ENCODE data around the gene GALNT10. TPM values are rescaled to one million over a fixed set of nuclear protein-coding genes. Genes with fewer than 3 reads are reported as not detected.

Gene GALNT10
- total and polyA plus RNA-seq, 10 of the 15 experiments (the other 5 are each of a cell fraction or from before 2014, with no cell fraction given) = 3.9 to 35.4 (median 15.5) TPM

- DNase-seq (ENCODE audit: low read depth, low spot score) (no peak), FAIRE-seq (no peak), ATAC-seq (no peak)
- intact Hi-C loops (cut with micrococcal nuclease; ENCODE audit: unreplicated experiment) = no loop called here
- CTCF ChIA-PET = no interaction called here
- Histone ChIP-seq H3K36me3 (ENCODE audit: control insufficient read depth in 2 of 2, insufficient read depth in 2 of 2, low read length in 1 of 2) (no peaks in the 10 kb centered on the region), H4K20me1 (ENCODE audit: control insufficient read depth, insufficient read depth) (no peaks in the 10 kb centered on the region), H3K4me2 (ENCODE audit: control insufficient read depth, insufficient read depth) (no peak overlapping the region), H3K4me1 (ENCODE audit: control insufficient read depth, insufficient read depth, low read length) (peaks cover 24% of the 10 kb centered on the region), H3K27me3 (replicated peaks in 1 of 2; ENCODE audit: control insufficient read depth in 2 of 2, insufficient read depth in 2 of 2, low read length in 1 of 2) (no peaks in the 10 kb centered on the region), H3K79me2 (ENCODE audit: control insufficient read depth, insufficient read depth, low read length) (no peaks in the 10 kb centered on the region), H3K9ac (ENCODE audit: control insufficient read depth, insufficient read depth, low read length) (no peak overlapping the region), H3K27ac (ENCODE audit: control insufficient read depth, insufficient read depth) (no peak overlapping the region), H3K4me3 (no peak overlapping the region), H3K9me3 (replicated peaks; ENCODE audit: control insufficient read depth, insufficient read depth, low read length) (no peaks in the 10 kb centered on the region), H2AFZ (ENCODE audit: control insufficient read depth, low read depth, low read length) (no peak overlapping the region)
- in situ Hi-C loops (cut with MboI) = no loop called here
- RAD21 ChIA-PET (ENCODE audit: unreplicated experiment) = interaction anchor here (0.9 kb wide), 1 partner anchor 13 kb away, joined by 3 read pairs; no protein-coding TSS in a partner anchor
- SMC1A ChIA-PET (ENCODE audit: uncharacterized antibody, unreplicated experiment) = no interaction called here
- 80% methylated on average over 1 of the region's 1 CpG for WGBS (ENCODE audit: insufficient coverage, insufficient replicate concordance, low lambda C conversion rate, missing lambda C conversion rate)
- no TSS peak for BruUV-seq (replicated peaks)
- TF ChIP-seq GATAD2B (conservative IDR thresholded peaks at IDR 0.05; ENCODE audit: low read depth) (no peak), CEBPB (IDR thresholded peaks at IDR 0.05; ENCODE audit: borderline replicate concordance in 1 of 2, low read depth in 2 of 2, low read length in 2 of 2) (no peak), STAT1 (conservative IDR thresholded peaks at IDR 0.05) (no peak), GABPA (IDR thresholded peaks at IDR 0.05; ENCODE audit: low read depth) (no peak), ZBTB4 (CRISPR knock-in tag; IDR thresholded peaks at IDR 0.05) (no peak), TCF3 (IDR thresholded peaks at IDR 0.05; ENCODE audit: borderline replicate concordance, insufficient read depth, low read depth, low read length) (no peak), ZNF24 (IDR thresholded peaks at IDR 0.05) (no peak), KLF5 (IDR thresholded peaks at IDR 0.05; ENCODE audit: partially characterized antibody) (no peak), BCL3 (IDR thresholded peaks at IDR 0.05; ENCODE audit: borderline replicate concordance, insufficient read depth, low read depth, low read length, poor library complexity, severe bottlenecking) (no peak), E2F8 (IDR thresholded peaks at IDR 0.05; ENCODE audit: low read depth, partially characterized antibody) (no peak), RFX5 (IDR thresholded peaks at IDR 0.05; ENCODE audit: low read depth, low read length) (no peak), RELA (IDR thresholded peaks at IDR 0.05; ENCODE audit: borderline replicate concordance, partially characterized antibody) (no peak), SREBF2 (IDR thresholded peaks at IDR 0.05; ENCODE audit: low read length) (no peak), NKRF (conservative IDR thresholded peaks at IDR 0.05) (no peak)
- POLR2A ChIA-PET = no interaction called here
Observed at GRCh38 chr5:154271466-154271865, 80.9 kb downstream of the GALNT10 start.
